Purkinje cell (primary cell): Measurements from ENCODE around the gene TUBA1B. TPM values are rescaled to one million over a fixed set of nuclear protein-coding genes. Genes with fewer than 3 reads are reported as not detected.

Experiments used
- polyA plus RNA-seq: library from polyadenylated mRNA; unstranded; fragments of >200 nt; fragmentation: Nextera tagmentation; gene quantifications from 2 replicates; pipeline ENCODE4 v1.2.1, GENCODE V29; 2014

TUBA1B gene
- polyA plus RNA-seq: 632 and 963 TPM in 2 replicates

GRCh38 chr12:49131051-49131893, at the start of gene TUBA1B:
TSS of gene TUBA1B (minus strand) at chr12:49131395. CDS start at chr12:49131300, 95 bp downstream.

DNA sequence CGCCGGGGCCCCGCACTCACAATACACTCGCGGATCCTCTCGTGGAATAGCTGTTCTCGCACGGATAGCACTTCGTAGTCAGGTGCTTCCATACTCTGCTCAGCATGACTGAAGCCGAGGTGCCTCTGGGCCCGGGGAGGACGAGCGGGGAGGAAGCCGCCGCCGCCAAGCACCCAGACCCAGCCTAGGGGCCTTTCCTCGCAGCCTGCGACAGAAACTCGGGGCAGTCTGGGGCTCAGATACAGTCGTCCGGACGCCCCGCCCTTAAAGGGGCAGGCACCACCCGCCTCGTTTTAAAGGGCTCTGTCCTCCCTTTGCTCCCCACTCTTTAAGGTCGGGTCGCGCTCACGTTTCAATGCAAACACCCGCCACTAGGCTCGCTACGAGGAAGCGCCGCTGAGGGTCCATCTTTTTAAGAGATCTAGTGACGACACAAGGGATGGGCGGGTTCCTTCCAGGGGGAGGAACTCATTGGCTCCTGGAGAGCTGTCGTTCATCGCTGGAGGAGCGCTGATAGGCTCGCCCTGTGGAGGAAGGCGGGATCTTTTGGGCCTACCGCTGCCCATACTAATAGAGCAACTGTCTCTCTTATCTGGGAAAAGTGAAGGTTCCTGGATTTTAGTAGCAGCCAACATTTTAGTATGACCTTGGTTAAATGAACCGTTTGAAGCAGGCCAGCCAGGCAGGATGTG, 20.6 kb downstream of the TUBA1B start, which contains the start of gene LMBR1L:
LMBR1L (minus strand) TSS at position 384 of the 692 bp plus-strand sequence; CDS start at position 92, 292 bp downstream.

GRCh38 chr12:49094160-49094974, 36.8 kb downstream of the TUBA1B start, which contains the start of gene DHH:
TSS of gene DHH (minus strand) at chr12:49094801. CDS start at chr12:49094512, 289 bp downstream.

Other genes with a start within 250 kb of the TUBA1B start
- 2.2 and 3.1 TPM in 2 replicates for gene FKBP11, start 205.9 kb downstream of the TUBA1B start, polyA plus RNA-seq
- 44.7 and 65.0 TPM in 2 replicates for gene ARF3, start 173.9 kb downstream of the TUBA1B start, polyA plus RNA-seq
- gene WNT10B, start 159.7 kb downstream of the TUBA1B start, polyA plus RNA-seq: 3.2 TPM in 1 of 2 replicates, not detected in the other
- gene WNT1, start 153.1 kb downstream of the TUBA1B start, polyA plus RNA-seq: not detected in 2 replicates
- 0.10 and 1.3 TPM in 2 replicates for gene DDN, start 132.0 kb downstream of the TUBA1B start, polyA plus RNA-seq
- 47.6 and 66.8 TPM in 2 replicates for gene PRKAG1, start 112.6 kb downstream of the TUBA1B start, polyA plus RNA-seq
- gene KMT2D, start 70.6 kb downstream of the TUBA1B start, polyA plus RNA-seq: 1.0 and 2.7 TPM in 2 replicates
- 5.3 and 6.9 TPM in 2 replicates for gene RHEBL1, start 61.4 kb downstream of the TUBA1B start, polyA plus RNA-seq
- gene DHH, start 36.6 kb downstream of the TUBA1B start, polyA plus RNA-seq: 0.24 and 0.94 TPM in 2 replicates
- 3.4 and 4.5 TPM in 2 replicates for gene LMBR1L, start 20.5 kb downstream of the TUBA1B start, polyA plus RNA-seq
- 353 and 569 TPM in 2 replicates for gene TUBA1A, start 57.7 kb upstream of the TUBA1B start, polyA plus RNA-seq
- gene TUBA1C, start 133.7 kb upstream of the TUBA1B start, polyA plus RNA-seq: 1.0 and 2.8 TPM in 2 replicates
- not detected in 2 replicates for gene PRPH, start 163.8 kb upstream of the TUBA1B start, polyA plus RNA-seq
- not detected in 2 replicates for gene TROAP, start 191.9 kb upstream of the TUBA1B start, polyA plus RNA-seq
- not detected in 2 replicates for gene C1QL4, start 205.8 kb upstream of the TUBA1B start, polyA plus RNA-seq
- gene DNAJC22, start 215.5 kb upstream of the TUBA1B start, polyA plus RNA-seq: not detected in 2 replicates
- gene SPATS2, start 236.1 kb upstream of the TUBA1B start, polyA plus RNA-seq: 16.5 and 17.9 TPM in 2 replicates